ENCODE data around the gene AKAP1. TPM values are rescaled to one million over a fixed set of nuclear protein-coding genes. Genes with fewer than 3 reads are reported as not detected.

AKAP1 gene
- total RNA-seq, 1 donor from 2014 or later: 87.3 TPM

- DNase-seq: no peak
Observed at GRCh38 chr17:57133486-57133885, 48.4 kb downstream of the AKAP1 start.

GRCh38 chr17:57135026-57135788 lies 50.2 kb downstream of the AKAP1 start:
- DNase-seq: no peak

- DNase-seq: peak; percentile 24
Observed at GRCh38 chr17:57135789-57136291, 50.8 kb downstream of the AKAP1 start.

GRCh38 chr17:57136355-57136754 lies 51.3 kb downstream of the AKAP1 start:
- DNase-seq: no peak

- no peak for DNase-seq
Observed at GRCh38 chr17:57138030-57138911, 53.2 kb downstream of the AKAP1 start.

GRCh38 chr17:57138956-57139576 lies 54.0 kb downstream of the AKAP1 start:
- DNase-seq: no peak

- no peak for DNase-seq
Observed at GRCh38 chr17:57140316-57140715, 55.3 kb downstream of the AKAP1 start.

- DNase-seq: no peak
Observed at GRCh38 chr17:57142925-57143324, 57.9 kb downstream of the AKAP1 start.

- DNase-seq: no peak
Observed at GRCh38 chr17:57143361-57143760, 58.3 kb downstream of the AKAP1 start.

GRCh38 chr17:57143919-57144318 lies 58.9 kb downstream of the AKAP1 start:
- no peak for DNase-seq

- no peak for DNase-seq
Observed at GRCh38 chr17:57144567-57144966, 59.5 kb downstream of the AKAP1 start.

- no peak for DNase-seq
Observed at GRCh38 chr17:57145347-57145746, 60.3 kb downstream of the AKAP1 start.

GRCh38 chr17:57146273-57146672 lies 61.2 kb downstream of the AKAP1 start:
- DNase-seq: no peak

GRCh38 chr17:57151798-57152197 lies 66.8 kb downstream of the AKAP1 start:
- no peak for DNase-seq

GRCh38 chr17:57152967-57153528 lies 68.0 kb downstream of the AKAP1 start:
- DNase-seq: no peak

- DNase-seq: no peak
Observed at GRCh38 chr17:57154921-57155320, 69.9 kb downstream of the AKAP1 start.

GRCh38 chr17:57158325-57158724 lies 73.3 kb downstream of the AKAP1 start:
- DNase-seq: no peak

- no peak for DNase-seq
Observed at GRCh38 chr17:57158795-57159194, 73.7 kb downstream of the AKAP1 start.

- no peak for DNase-seq
Observed at GRCh38 chr17:57160624-57161023, 75.6 kb downstream of the AKAP1 start.

- DNase-seq: no peak
Observed at GRCh38 chr17:57164814-57165213, 79.8 kb downstream of the AKAP1 start.

GRCh38 chr17:57165754-57166153 lies 80.7 kb downstream of the AKAP1 start:
- DNase-seq: no peak

- no peak for DNase-seq
Observed at GRCh38 chr17:57166803-57167202, 81.8 kb downstream of the AKAP1 start.

All from tongue (tissue), 2 donors.